ENCODE results near the gene FOXE3. TPM values are rescaled to one million over a fixed set of nuclear protein-coding genes. Genes with fewer than 3 reads are reported as not detected.

FOXE3 gene
- total and polyA plus RNA-seq, 2 of the 8 experiments (the other 6 are each of a cell fraction or from before 2014, with no cell fraction given): 0.18 TPM; not detected in 1

DNA sequence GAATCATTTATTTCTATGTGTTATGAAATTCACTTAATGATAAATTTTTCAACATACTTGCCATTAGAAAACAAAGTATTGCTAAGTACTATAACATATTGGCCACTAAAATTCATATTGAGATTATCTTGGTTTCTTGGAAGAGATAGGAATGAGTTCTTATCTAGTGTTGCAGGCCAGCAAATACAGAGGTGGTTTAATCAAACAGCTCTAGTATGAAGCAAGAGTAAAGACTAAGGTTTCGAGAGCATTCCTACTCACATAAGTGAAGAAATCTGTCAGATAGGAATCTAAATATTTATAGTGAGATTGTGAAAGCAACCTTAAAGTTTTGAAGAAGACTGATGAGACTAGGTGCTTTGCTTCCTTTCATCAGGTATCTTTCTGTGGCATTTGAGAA is 37.9 kb upstream of the FOXE3 start (continued):
- TF ChIP-seq KDM4A (IDR thresholded peaks at IDR 0.05; ENCODE audit: low read depth, low read length, severe bottlenecking): no peak
- TF ChIP-seq HDAC2 (IDR thresholded peaks at IDR 0.05; ENCODE audit: borderline replicate concordance in 1 of 2, low read depth in 2 of 2, low read length in 2 of 2): no peak
- no peak for TF ChIP-seq FOSL1 (IDR thresholded peaks at IDR 0.05; ENCODE audit: insufficient read depth, low read depth, low read length)
- TF ChIP-seq SIRT6 (IDR thresholded peaks at IDR 0.05; ENCODE audit: low read length): no peak
- TF ChIP-seq CEBPB (IDR thresholded peaks at IDR 0.05; ENCODE audit: low read depth, low read length): no peak

All from H1 (cell line).